ENCODE data around the gene BANK1. TPM values are rescaled to one million over a fixed set of nuclear protein-coding genes. Genes with fewer than 3 reads are reported as not detected.

The BANK1 gene
- total RNA-seq, 1 experiment from 2014 or later: 1.1 TPM

GRCh38 chr4:101956068-101956825 lies 165.7 kb downstream of the BANK1 start:
- Histone ChIP-seq H4K8ac (replicated peaks; ENCODE audit: insufficient read length, low read depth, low read length) (no peak overlapping the region), H3K9me3 (ENCODE audit: control insufficient read depth, low read depth, low read length) (no peaks in the 10 kb centered on the region), H2BK5ac (ENCODE audit: insufficient read length, low read length) (no peak overlapping the region), H3K4me1 (ENCODE audit: insufficient read depth, low read length) (peaks cover 4% of the 10 kb centered on the region), H3K27me3 (ENCODE audit: insufficient read depth, low read length) (no peaks in the 10 kb centered on the region), H4K91ac (ENCODE audit: insufficient read length, low read depth, low read length) (no peak overlapping the region), H3K23ac (ENCODE audit: insufficient read length, low read depth, low read length) (no peak overlapping the region), H2AK5ac (ENCODE audit: insufficient read length, low read length) (no peak overlapping the region), H3K4ac (ENCODE audit: low read depth, low read length) (no peak overlapping the region), H3T11ph (ENCODE audit: low read length) (no peak overlapping the region), H2BK120ac (ENCODE audit: low read depth, low read length, poor library complexity, severe bottlenecking) (no peak overlapping the region), H3K56ac (ENCODE audit: insufficient read length, low read depth, low read length) (no peak overlapping the region), H2AFZ (ENCODE audit: low read length) (no peak overlapping the region), H3K79me1 (ENCODE audit: insufficient read depth, low read depth, low read length, poor library complexity, severe bottlenecking) (no peaks in the 10 kb centered on the region), H4K5ac (ENCODE audit: insufficient read length, low read depth, low read length) (no peak overlapping the region), H3K27ac (ENCODE audit: insufficient read length, low read depth, low read length) (no peak overlapping the region), H3K79me2 (ENCODE audit: insufficient read depth, low read length) (no peaks in the 10 kb centered on the region), H3K4me2 (ENCODE audit: insufficient read depth, insufficient read length, low read length) (no peak overlapping the region), H3K18ac (ENCODE audit: insufficient read length, low read depth, low read length) (no peak overlapping the region), H2BK20ac (ENCODE audit: low read depth, low read length, poor library complexity, severe bottlenecking) (no peak overlapping the region), H3K23me2 (ENCODE audit: insufficient read length, low read depth, low read length, poor library complexity, severe bottlenecking) (no peaks in the 10 kb centered on the region), H4K20me1 (ENCODE audit: control insufficient read depth, insufficient read depth, insufficient read length) (no peaks in the 10 kb centered on the region), H3K9ac (ENCODE audit: extremely low read depth, insufficient read length, low read length) (no peak overlapping the region), H3K14ac (ENCODE audit: insufficient read depth, low read length) (no peak overlapping the region), H2BK12ac (ENCODE audit: insufficient read length, low read depth, low read length) (no peak overlapping the region), H2BK15ac (ENCODE audit: low read depth, low read length) (no peak overlapping the region)
- no peak for DNase-seq
- WGBS (ENCODE audit: extremely low coverage, insufficient read length, low lambda C conversion rate): no CpG with 5 or more reads among the region's 4 CpGs
- Mint-ChIP-seq H3K27ac (no peak overlapping the region), H3K4me1 (peaks cover 22 to 33% of the 10 kb centered on the region in 2 experiments), H3K9me3 (no peaks in the 10 kb centered on the region), H3K36me3 (ENCODE audit: insufficient read depth in 1 of 3, low read depth in 3 of 3) (no peaks in the 10 kb centered on the region), H3K27me3 (ENCODE audit: low read depth) (no peaks in the 10 kb centered on the region), H3K4me3 (no peak overlapping the region)
- TF ChIP-seq CTCF (conservative IDR thresholded peaks at IDR 0.05): no peak

Data from H9 (cell line).